HG03095 (cell line): ENCODE results near the gene HBP1.

Experiments
- ATAC-seq: cut with Tn5 transposase; IDR thresholded peaks from one replicate; pipeline ENCODE4 v1.9.1; 2021; ENCODE audit warnings: moderate library complexity; ENCODE audit not compliant: unreplicated experiment

Gene HBP1

DNA sequence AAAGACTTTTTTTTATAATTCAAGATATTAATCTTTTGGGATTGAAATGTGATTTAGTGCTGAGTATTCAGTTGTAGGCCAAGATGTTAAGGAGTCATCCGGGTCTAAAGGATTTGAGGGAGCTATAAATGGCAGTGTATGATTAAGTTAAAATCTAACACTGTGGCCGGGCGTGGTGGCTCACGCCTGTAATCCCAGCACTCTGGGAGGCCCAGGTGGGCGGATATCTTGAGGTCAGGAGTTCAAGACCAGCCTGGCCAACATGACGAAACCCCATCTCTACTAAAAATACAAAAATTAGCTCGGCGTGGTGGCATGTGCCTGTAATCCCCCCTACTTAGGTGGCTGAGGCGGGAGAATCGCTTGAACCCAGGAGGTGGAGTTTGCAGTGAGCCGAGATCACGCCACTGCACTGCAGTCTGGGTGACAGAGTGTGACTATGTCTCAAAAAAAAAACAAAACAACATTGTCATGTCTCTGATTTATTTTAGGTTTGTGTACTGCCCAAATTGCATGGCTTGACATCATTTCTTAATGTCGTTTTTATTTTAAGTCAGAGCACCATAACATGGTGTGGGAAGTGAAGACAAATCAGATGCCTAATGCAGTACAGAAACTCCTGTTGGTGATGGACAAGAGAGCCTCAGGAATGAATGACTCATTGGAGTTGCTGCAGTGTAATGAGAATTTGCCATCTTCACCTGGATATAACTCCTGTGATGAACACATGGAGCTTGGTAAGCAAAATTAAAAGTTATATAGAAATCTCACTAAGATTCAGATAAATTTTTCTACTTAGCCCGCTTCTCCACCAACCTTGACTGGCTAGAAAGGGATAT, 10.7 kb downstream of the HBP1 start:
- no peak for ATAC-seq

DNA sequence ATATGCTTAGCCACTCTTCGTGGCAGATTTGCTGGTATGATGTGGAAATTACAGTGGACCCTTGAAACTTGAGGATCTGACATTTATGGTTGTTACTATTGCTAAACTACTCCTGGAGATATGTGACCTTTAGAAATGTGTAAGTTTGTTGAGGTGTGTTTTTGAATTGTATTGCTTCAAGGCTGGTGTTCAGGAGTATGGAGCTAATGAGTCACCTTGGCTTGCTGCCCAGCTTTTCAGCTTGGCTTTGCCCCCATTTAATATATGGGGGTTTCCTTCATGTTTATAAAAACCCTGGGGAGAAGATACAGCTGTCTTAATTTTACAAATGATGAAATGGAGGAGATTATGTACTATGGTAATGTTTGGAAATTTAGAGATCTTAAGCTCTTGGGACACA, 11.6 kb downstream of the HBP1 start:
- no peak for ATAC-seq

DNA sequence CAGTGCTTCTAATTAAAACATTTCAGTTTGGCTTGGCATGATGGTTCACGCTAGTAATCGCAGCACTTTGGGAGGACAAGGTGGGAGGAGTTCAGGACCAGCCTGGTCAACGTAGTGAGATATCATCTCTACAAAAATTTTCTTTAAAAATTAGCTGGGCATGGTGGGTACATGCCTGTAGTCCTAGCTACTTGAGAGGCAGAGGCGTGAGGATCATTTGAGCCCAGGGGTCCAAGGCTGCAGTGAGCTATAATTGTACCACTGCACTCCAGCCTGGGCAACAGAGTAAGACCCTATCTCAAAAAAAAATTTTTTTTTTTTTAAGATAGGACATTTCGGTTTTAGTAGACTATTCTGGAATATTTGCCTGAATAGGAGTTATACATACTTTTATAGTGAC, 12.4 kb downstream of the HBP1 start:
- ATAC-seq = no peak

DNA sequence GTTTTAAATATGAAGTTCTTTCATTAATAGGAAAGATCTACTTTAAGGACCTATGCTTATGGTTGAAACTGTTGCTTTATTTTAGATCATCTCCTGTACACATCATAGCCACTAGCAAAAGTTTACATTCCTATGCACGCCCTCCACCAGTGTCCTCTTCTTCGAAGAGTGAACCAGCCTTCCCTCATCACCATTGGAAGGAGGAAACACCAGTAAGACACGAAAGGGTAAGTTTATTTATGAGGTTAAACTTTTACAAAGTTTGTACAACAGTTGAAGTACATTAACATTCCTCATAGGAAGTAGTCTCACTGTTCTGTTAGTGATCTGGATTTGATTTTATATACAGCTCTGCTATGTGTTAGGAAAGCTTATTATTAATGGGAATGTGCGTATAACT, 16.9 kb downstream of the HBP1 start:
- no peak for ATAC-seq

DNA sequence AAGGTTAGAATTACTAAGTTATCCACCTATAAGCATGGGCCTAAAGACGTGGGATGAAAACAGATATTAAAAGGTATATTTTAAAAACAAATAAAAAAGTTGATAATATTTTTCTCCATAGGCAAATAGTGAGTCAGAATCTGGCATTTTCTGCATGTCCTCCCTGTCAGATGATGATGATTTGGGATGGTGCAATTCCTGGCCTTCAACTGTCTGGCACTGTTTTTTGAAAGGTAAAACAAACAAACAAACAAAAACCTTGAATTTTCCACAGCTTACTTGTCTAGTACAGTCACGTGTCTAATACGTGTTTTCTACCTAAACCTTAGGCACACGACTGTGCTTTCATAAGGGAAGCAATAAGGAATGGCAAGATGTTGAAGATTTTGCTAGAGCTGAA, 17.4 kb downstream of the HBP1 start:
- ATAC-seq = no peak

DNA sequence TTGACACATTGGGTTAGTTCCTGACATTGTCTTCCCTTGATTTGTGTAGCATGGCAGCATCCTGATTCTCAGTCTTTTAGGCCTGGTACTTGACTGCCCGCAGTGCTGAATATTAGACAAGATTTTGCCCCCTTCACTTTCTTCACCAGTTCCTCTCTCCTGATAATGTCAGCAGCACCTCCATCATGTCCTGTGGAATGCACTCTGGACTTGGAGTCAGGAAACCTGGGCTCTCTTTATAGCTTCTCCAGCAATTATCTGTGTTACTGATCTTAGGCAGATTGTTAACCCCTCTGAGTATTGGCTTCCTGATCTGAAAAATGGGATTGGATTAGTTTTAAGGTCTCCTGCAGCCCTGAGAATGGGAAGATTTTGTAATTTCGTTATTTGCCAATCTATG, 19.0 kb downstream of the HBP1 start:
- no peak for ATAC-seq

DNA sequence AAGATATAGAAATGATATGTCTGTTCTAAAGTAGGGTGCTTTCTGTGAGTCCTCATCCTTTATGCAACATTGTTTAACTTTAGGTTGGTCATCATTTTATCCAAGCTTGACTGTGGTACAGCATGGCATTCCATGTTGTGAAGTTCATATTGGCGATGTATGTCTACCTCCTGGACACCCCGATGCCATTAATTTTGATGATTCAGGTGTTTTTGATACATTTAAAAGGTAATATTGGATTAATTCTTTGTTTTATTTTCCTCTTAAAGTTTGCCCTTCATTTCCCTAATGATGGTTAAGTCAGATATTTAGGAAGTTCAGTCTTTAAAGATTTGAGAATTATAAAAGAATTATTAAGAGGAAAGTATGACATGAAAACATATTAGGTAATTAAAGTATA, 21.3 kb downstream of the HBP1 start:
- ATAC-seq = no peak

DNA sequence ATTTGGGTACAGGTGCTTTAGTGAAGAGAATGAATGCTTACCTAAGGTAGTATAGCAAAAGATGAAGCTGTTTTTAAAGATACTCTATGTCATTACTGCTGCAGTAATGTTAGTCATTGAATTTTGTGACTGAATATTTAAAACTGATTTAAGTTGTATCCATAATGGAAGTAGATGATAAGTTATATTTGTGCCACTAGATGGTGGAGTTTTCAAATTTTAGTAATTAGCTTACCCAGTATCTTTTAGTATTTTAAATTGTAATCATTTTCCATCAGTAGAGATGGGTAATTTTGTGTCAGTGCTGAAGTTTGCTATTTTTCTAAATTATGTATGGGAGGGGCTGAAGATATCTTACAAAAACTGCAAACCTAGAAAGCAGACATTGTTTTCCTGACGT, 25.2 kb downstream of the HBP1 start:
- no peak for ATAC-seq

DNA sequence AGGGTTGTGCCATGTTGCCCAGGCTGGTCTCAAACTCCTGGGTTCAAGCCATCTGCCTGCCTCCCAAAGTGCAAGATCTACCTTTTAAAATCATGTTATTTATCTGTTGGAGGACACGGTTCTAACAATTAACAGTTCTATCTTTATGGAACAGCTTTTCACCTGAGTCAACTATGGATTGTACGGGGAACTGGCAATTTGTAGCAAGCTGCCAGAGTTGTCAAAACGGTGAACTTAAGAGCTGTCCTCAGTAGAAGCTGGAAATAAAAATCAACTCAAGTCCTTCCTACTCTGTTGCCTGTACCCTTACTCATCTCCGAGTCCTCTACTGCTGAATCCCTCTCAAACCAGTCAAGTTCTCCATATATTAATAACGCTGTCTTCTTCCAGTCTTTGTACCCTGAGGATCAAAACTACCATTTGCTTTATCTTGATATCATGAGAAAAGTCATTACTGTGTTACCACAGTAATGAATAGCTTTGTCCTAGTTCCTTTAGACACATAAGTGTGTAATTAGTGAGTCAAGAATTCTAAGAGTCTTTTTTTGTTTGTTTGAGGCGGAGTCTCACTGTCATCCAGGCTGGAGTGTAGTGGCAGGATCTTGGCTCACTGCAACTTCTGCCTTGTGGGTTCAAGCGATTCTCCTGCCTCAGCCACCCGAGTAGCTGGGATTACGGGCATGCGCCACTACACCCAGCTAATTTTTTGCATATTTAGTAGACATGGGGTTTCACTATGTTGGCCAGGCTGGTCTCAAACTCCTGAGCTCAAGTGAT, 28.2 kb downstream of the HBP1 start:
- ATAC-seq = no peak

DNA sequence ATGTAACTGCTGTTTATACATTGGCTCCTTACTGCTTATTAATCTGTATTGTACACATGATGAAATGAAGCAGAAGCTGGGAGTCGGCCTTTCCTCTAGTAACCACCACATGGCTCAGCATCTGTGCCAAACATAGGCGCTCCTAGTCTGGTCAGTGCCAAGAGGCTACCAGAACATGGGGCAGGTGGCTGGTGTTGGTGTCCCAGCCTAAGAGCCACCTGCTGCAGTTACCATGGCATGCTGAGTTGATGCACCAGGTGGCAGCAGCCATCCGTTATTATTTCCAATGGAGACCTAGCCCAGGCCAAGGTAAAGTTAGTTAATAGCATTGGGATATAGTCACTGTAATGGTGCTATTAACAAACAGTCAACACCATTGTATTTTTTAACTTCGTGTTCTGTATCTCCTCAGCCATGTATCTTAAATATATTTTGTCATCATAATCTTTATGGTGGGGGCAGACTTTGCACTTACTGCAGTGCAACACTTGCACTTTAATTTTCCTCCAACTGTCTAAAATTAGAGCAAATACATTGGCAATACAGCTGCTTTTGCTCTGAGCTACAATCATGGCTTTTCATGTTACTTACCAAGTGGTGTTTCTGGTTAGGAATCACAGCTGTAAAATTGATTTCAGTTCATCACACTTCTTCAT, 33.1 kb downstream of the HBP1 start:
- ATAC-seq = peak; percentile 57

DNA sequence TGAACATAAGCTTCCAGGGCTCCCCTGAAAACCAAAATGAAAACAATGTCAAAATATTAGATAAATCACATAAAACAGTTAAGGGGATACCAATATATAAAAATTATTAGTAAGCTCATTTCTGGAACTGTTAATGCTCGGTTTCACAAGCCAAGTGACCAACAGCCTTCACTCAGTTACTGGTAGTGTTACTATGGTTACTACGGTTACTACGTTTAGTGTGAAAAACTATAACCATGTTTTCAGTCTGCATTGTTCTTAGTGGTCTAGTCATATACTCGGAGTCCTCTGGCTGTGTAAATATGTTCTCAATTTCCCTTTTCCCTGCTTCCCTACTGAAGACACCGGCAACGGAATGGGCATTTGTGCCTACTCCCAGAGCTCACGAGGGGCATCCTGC, 34.8 kb downstream of the HBP1 start:
- ATAC-seq = no peak

DNA sequence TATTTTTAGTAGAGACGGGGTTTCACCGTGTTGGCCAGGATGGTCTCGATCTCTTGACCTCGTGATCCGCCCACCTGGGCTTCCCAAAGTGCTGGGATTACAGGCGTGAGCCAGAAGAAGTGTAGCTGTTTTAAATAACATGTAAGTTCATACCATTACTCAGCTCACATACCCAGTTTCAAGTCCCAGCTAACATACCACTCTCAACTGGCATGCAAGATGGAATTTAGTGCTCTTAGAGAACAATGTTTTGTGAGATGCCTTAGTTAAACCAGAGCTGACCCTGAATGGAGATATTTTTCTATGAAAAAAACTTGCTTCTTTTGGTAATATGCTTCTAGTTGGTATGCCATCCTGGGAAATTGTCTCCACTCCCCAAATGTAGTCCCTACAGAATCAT, 37.3 kb downstream of the HBP1 start:
- ATAC-seq = no peak

DNA sequence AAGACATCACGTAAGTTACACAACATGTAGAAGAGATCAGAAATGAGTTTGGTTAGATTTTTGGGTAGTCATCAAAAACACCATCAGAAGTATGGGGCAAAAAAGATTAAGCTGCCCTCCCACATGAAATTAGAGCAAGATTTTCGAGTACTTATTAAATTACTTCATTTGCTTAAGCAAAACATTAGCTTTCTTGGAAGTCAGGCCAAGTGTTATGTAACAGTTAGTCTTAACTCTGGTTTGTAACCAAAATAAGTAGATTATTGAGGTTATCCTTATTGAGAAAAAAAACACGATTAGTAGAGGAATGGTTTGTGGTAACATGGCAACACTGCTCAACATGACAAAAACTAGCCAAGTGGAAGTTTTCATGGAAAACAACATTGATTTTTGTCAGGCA, 37.9 kb downstream of the HBP1 start:
- ATAC-seq = no peak

DNA sequence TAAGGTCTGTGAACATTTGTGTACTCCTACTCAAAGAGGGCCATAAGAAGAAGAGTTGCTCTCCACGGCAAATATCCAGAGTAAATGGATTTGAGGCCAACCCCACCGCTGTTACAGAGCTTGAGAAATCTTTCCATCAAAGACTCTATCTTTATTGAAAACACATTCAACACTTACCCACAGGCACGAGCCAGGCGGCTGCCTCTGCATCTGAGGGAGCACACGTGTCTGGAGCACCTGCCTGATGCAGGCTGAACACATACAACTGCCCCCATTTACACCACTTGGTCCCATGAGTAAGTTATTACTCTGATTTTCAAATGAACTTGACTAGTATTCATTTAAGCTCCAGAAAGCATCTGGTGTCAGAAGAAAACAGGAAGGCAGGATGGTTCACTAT, 38.7 kb downstream of the HBP1 start:
- no peak for ATAC-seq

DNA sequence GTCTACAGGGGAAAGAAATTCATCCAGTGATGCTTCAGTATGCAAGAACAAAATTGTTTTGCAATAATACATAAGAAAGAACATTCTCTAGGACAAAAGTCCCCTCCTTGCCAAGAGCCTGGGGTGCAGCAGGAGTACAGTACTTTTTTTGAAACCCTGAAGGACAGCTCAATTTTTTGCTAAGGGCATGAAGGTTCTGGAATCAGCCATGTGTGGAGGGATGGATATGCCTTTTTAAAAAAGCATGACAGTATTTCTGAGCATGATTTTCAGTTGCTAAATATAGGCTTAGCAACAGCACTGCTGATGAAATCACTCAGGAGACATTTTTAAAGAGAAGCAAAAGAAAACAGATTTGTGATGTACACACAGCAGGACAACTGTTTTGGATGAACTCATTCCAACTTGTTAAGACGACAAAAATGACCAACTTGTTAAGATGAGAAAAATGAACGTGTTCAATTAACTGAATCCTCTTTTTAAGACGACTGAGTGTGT, 39.3 kb downstream of the HBP1 start:
- no peak for ATAC-seq

DNA sequence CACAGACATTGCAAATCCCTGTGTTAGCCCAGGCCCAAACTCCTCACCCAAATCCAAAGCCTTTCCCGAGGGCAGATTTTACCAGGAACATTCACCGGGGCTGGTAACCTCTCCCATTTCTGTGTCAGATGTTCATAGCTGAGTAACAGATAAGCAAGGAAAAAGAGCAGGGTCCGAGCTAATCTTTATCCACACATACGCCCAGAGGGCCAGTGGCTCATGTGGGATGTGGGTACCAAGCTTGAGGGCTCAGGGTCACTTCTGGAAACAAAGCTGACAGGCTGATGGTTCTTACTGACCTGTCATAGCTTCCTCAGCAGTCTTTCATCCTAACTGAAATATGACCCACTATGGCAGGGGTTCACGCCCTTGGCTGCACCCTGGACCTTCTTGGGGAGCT, 39.8 kb downstream of the HBP1 start:
- no peak for ATAC-seq

DNA sequence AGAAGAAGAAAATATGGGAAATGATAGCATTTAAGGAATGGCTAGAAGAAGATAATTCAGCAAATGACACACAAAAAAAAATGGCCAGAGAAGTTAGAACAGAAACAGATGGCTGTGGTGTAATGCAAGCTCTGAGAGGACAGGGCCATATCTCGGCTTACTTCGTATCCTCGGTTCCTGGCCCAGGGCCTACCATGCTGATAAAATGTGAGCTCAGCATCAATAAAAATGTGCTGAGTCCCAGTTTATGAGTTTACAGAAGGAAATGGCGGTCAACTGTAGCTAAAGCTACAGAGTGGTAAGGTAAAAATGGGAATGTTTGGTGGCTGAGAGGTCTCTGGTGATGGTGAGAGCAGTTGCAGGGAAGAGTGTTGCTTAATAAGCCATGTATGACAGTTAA, 40.8 kb downstream of the HBP1 start:
- no peak for ATAC-seq

DNA sequence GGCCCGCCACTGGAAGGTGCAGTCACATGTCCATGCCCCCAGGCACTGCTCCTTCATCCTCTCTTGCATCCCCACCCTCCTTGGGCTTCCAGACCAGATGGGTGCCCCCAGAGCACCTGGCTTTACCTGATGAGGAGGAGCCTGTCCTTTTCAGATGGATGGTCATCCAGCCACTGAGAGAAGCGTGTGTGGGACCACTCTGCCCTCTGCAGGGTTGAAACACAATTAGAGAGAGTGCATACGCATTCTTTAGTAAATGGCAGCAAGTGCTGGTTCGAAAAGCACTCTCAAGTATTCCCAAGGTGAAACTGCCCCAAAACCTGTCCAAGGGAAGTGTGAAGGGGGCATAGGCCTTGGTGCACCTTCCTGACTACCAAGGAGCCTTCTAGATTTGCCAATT, 41.6 kb downstream of the HBP1 start:
- no peak for ATAC-seq

DNA sequence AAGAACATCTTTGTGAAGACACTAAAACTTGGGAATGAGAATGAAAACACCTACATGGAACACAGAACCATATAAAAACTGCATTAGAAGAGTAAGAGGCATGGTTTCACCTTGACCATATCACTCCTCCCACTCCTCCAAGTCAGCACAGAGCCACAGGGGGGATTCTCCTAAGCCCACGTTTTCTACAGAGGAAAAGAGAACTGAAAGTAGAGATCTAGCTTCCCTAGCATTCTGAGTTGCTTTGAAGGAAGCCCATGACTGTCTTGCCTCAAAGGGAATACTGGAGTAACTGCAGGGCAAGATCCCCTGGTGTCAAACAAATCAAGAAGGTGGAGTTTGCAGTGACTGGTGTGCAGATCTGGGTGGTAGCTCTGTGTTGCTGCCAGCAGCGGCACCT, 43.9 kb downstream of the HBP1 start:
- no peak for ATAC-seq

DNA sequence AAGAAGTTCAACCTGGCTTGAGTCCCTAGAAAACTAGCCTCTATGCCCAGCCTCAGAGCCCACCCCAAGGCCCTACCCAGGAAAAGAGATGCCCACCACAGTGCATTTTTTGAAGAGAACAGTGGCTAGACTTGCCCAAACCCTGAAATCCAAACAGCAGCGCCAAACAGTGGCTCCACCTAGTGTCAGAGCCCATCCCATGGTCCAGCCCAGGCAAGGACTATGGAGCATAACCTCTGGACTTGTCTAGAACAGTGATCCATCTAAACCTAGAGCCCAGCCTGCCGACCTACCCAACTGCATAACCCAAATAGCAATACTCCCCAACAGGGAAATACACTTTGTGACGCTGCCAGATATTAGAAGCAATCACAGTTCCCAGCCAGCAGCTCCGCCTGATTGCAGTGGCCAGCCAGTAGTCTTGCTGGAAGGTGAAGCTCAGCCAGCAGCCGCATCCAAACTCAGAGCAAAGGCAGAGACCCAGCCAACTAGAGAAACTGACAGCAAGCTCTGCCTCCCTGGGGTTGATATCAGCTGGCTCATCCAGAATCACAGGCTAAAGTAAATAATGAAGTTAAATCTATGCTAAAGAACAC, 44.5 kb downstream of the HBP1 start:
- ATAC-seq = no peak

DNA sequence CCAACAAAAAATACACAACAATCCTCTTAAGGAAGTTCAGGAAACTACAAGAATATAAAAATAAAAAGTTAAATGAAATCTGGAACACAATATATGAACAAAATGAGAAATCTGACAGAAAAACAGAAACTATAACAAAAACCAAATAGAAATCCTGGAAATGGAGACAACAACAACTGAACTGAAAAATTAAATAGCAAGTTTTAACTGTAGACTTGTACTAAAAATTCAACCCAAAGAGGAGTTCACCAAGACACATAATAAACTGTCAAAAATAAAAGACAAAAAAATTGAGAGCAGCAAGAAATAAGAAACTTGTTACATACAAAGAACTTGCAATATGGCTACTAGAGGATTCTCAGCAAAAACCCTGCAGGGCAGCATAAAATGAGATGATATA, 45.1 kb downstream of the HBP1 start:
- no peak for ATAC-seq
